Upper lobe of left lung (tissue), 6 donors: ENCODE results near the gene EPS8L2. TPM values are rescaled to one million over a fixed set of nuclear protein-coding genes. Genes with fewer than 3 reads are reported as not detected.

Experiments used
- ATAC-seq, 2 donors: fragments of 200-7000 bp; cut with Tn5 transposase; one replicate each; pipeline ENCODE4 v1.9.1; 2022; ENCODE audit warnings: mild to moderate bottlenecking in 2 of 2, moderate library complexity in 2 of 2; ENCODE audit not compliant: low FRiP score in 2 of 2
- DNase-seq, 2 donors: peaks; one replicate each; pipeline ENCODE4 v3.0.0-alpha.2; 2019 to 2020
- H3K27ac ChIP-seq, 4 donors: fragments of 200-600 bp; sonication (generic); one replicate each; pipeline ENCODE4 v1.5.1; 2016 to 2019
- H3K27me3 ChIP-seq, 4 donors: fragments of 200-600 bp; sonication (generic); one replicate each; pipeline ENCODE4 v1.5.1; 2017 to 2019
- H3K36me3 ChIP-seq, 4 donors: fragments of 200-600 bp; sonication (generic); one replicate each; pipeline ENCODE4 v1.5.1; 2016 to 2019
- H3K4me1 ChIP-seq, 4 donors: fragments of 200-600 bp; sonication (generic); one replicate each; pipeline ENCODE4 v1.5.1; 2018 to 2019
- H3K4me3 ChIP-seq, 4 donors: fragments of 200-600 bp; sonication (generic); one replicate each; pipeline ENCODE4 v1.5.1; 2017 to 2019; ENCODE audit warnings: mild to moderate bottlenecking in 2 of 4, moderate library complexity in 1 of 4
- H3K9me3 ChIP-seq, 4 donors: fragments of 200-600 bp; sonication (generic); one replicate each; pipeline ENCODE4 v1.5.1; 2018 to 2019
- EP300 ChIP-seq, 4 donors: sonication (generic); formaldehyde crosslinking; IDR thresholded peaks; one replicate each; pipeline ENCODE4 v1.5.1; 2017; ENCODE audit warnings: antibody characterized with exemption in 4 of 4, control low read depth in 2 of 4
- POLR2A ChIP-seq, 4 donors: fragments of 450-650 bp; IDR thresholded peaks; one replicate each; pipeline ENCODE4 v1.5.1; 2016 to 2017; ENCODE audit warnings: antibody characterized with exemption in 4 of 4, mild to moderate bottlenecking in 2 of 4
- POLR2AphosphoS5 ChIP-seq, 2 donors: sonication (generic); formaldehyde crosslinking; IDR thresholded peaks; one replicate each; pipeline ENCODE4 v1.5.1; 2017; ENCODE audit warnings: antibody characterized with exemption in 2 of 2
- WGBS, 2 donors: methylation state at CpG; one replicate each; pipeline ENCODE4 v1.1.5; 2017 to 2018; 5-methylcytosine and 5-hydroxymethylcytosine counted together
- total RNA-seq, 6 donors: library from RNA; depleted of rRNA in 4 of 6; stranded (reverse); fragments of >200 nt in 4 of 6; gene quantifications; one replicate each; pipeline versions ENCODE4 v1.1.0 to v1.2.1, GENCODE V29; 2016 to 2021
- TF ChIP-seq, protein P1 (sequence below), 6 experiments: fragments of 450-650 bp in 4 of 6; fragments of 200-600 bp in 2 of 6; sonication (generic) in 2 of 6; IDR thresholded peaks; one replicate each; pipeline ENCODE4 v1.5.1; 2016 to 2019; ENCODE audit warnings: antibody characterized with exemption in 6 of 6
- donor health status: DM: no; HTN: no; CAD: no; lungs with moderate emphysema.
- donor health status: DM: no; HTN: yes; CAD: no; lungs with severe emphysema.

The EPS8L2 gene
- total RNA-seq, 6 donors from 2014 or later = 120 to 497 (median 199) TPM

DNA sequence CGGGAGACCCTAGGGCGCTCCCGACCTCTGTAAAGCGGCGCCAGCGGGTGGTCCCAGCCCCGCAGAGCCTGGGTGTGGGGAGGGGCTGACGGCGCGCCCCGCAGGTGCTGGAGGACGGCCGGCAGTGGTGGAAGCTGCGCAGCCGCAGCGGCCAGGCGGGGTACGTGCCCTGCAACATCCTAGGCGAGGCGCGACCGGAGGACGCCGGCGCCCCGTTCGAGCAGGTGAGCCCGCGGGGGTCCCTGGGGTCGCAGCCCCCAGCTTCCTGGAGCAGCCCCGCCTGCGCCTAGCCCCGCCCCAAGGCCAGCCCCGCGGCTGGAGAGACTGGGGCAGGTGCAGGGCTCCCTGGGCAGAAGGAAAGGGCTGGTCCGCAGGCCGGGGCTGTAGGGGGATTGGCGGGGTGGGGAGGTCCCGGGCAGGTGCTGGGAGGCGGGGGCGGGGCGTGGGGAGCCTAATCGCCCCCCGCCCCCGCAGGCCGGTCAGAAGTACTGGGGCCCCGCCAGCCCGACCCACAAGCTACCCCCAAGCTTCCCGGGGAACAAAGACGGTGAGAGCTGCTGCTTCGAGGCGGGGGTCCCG, 19.7 kb downstream of the EPS8L2 start:
- H3K9me3 ChIP-seq = no peaks in the 10 kb centered on the region
- H3K36me3 ChIP-seq = peaks cover 0 to 4% (median 1%) of the 10 kb centered on the region in 4 donors
- H3K27me3 ChIP-seq = peaks cover 0 to 42% (median 16%) of the 10 kb centered on the region in 4 donors
- 43 to 44% methylated on average over 7 to 18 of the region's 53 CpGs for WGBS, 2 donors
- no peak for TF ChIP-seq POLR2A (IDR thresholded peaks at IDR 0.05)
- TF ChIP-seq, protein P1, sequence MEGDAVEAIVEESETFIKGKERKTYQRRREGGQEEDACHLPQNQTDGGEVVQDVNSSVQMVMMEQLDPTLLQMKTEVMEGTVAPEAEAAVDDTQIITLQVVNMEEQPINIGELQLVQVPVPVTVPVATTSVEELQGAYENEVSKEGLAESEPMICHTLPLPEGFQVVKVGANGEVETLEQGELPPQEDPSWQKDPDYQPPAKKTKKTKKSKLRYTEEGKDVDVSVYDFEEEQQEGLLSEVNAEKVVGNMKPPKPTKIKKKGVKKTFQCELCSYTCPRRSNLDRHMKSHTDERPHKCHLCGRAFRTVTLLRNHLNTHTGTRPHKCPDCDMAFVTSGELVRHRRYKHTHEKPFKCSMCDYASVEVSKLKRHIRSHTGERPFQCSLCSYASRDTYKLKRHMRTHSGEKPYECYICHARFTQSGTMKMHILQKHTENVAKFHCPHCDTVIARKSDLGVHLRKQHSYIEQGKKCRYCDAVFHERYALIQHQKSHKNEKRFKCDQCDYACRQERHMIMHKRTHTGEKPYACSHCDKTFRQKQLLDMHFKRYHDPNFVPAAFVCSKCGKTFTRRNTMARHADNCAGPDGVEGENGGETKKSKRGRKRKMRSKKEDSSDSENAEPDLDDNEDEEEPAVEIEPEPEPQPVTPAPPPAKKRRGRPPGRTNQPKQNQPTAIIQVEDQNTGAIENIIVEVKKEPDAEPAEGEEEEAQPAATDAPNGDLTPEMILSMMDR (IDR thresholded peaks at IDR 0.05) = no peak
- TF ChIP-seq EP300 (IDR thresholded peaks at IDR 0.05) = no peak
- no peak for TF ChIP-seq POLR2AphosphoS5 (IDR thresholded peaks at IDR 0.05)
- DNase-seq = peak in 1 of 2 donors; percentile 86
- ATAC-seq = no peak
- H3K4me1 ChIP-seq = peaks cover 34 to 68% (median 40%) of the 10 kb centered on the region in 4 donors
- peak overlapping the region in 3 of 4 donors; percentile 16 to 42 (median 37) for H3K4me3 ChIP-seq
- peak overlapping the region in 1 of 4 donors; percentile 2 for H3K27ac ChIP-seq

DNA sequence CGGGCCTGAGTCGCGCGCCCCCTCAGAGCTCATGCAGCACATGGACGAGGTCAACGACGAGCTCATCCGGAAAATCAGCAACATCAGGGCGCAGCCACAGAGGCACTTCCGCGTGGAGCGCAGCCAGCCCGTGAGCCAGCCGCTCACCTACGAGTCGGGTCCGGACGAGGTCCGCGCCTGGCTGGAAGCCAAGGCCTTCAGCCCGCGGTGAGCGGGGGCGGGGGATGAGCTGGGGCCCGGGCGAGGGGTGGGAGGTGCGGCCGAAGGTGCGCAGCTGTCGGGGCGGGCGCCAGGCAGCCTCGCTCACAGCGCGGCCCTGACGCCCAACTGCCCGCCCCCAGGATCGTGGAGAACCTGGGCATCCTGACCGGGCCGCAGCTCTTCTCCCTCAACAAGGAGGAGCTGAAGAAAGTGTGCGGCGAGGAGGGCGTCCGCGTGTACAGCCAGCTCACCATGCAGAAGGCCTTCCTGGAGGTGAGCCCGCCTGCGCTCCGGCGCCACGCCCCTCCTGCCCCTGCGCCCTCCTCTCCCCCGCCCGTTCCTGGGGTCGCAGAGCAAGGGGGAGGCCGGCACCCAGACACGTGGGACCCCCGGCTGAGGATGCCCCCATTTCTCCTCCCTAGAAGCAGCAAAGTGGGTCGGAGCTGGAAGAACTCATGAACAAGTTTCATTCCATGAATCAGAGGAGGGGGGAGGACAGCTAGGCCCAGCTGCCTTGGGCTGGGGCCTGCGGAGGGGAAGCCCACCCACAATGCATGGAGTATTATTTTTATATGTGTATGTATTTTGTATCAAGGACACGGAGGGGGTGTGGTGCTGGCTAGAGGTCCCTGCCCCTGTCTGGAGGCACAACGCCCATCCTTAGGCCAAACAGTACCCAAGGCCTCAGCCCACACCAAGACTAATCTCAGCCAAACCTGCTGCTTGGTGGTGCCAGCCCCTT, 20.5 kb downstream of the EPS8L2 start:
- Histone ChIP-seq H3K4me3 (peak overlapping the region in 3 of 4 donors; percentile 16 to 42 (median 37)), H3K9me3 (no peaks in the 10 kb centered on the region), H3K27me3 (peaks cover 0 to 34% (median 12%) of the 10 kb centered on the region in 4 donors), H3K4me1 (peaks cover 26 to 60% (median 33%) of the 10 kb centered on the region in 4 donors), H3K36me3 (peaks cover 0 to 4% (median 1%) of the 10 kb centered on the region in 4 donors), H3K27ac (peak overlapping the region in 1 of 4 donors; percentile 2)
- ATAC-seq (no peak), DNase-seq (peak; percentile 57 to 92)
- TF ChIP-seq POLR2A (IDR thresholded peaks at IDR 0.05) = no peak
- TF ChIP-seq, protein P1 (IDR thresholded peaks at IDR 0.05) = no peak
- TF ChIP-seq POLR2AphosphoS5 (IDR thresholded peaks at IDR 0.05) = no peak
- TF ChIP-seq EP300 (IDR thresholded peaks at IDR 0.05) = no peak
- WGBS, 2 donors = 37 to 50% methylated on average over 4 to 49 of the region's 61 CpGs

DNA sequence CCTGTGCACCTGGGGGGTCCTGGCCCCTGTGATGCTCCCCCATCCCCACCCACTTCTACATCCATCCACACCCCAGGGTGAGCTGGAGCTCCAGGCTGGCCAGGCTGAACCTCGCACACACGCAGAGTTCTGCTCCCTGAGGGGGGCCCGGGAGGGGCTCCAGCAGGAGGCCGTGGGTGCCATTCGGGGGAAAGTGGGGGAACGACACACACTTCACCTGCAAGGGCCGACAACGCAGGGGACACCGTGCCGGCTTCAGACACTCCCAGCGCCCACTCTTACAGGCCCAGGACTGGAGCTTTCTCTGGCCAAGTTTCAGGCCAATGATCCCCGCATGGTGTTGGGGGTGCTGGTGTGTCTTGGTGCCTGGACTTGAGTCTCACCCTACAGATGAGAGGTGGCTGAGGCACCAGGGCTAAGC, 21.3 kb downstream of the EPS8L2 start:
- Histone ChIP-seq H3K36me3 (peaks cover 0 to 4% (median 1%) of the 10 kb centered on the region in 4 donors), H3K9me3 (no peaks in the 10 kb centered on the region), H3K4me1 (peaks cover 22 to 52% (median 30%) of the 10 kb centered on the region in 4 donors), H3K27me3 (peaks cover 0 to 27% (median 8%) of the 10 kb centered on the region in 4 donors), H3K4me3 (no peak overlapping the region), H3K27ac (peak overlapping the region in 3 of 4 donors; percentile 38 to 79 (median 63))
- ATAC-seq = peak in 1 of 2 donors; percentile 1
- WGBS, 2 donors = 85 to 86% methylated on average over 2 to 12 of the region's 12 CpGs
- TF ChIP-seq POLR2A (IDR thresholded peaks at IDR 0.05) (no peak), POLR2AphosphoS5 (IDR thresholded peaks at IDR 0.05) (no peak), EP300 (IDR thresholded peaks at IDR 0.05) (no peak)
- TF ChIP-seq, protein P1 (IDR thresholded peaks at IDR 0.05) = no peak
- peak in 1 of 2 donors; percentile 54 for DNase-seq

DNA sequence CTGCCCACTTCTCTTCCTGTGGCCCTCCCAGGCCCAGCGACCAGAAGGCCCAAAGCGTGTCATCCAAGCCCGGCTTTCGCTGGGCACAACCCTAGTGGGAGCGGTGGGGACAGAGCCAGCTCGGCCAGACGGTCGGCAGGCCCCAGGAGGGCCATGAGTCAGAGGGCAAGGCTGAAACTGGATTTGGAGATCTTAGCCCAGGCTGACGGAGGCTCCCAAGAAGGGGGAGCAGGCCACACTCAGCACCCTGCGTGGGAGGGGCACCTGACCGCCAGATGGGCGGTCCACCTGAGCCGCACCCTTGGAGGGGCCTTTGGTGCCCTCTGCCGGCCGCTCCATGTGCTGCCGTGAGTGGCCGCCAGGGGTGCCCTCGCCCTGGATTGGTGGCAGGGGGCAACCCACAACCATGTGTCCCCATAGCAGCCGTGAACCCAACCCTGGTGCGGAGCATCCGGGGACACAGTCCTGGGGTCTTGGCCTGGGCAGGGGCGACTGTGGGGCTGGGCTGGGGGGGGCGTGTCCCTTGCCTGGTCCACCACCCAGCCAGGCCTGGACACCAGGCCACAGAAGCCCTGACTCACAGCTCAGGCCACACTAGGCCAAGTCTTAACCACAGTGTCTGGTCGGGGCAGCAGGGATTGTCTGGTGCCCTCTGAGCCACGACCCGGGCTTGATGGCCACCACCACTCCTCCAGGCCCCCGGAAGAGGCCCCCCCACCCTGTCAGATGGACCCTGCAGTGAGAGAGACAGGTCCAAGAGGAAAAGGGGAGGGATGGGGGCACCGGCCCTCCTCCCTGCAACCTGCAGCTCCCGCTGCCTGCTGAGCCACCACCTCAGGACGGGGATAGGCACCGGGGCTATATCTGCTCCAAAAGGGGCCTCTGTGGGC, 22.1 kb downstream of the EPS8L2 start:
- H3K4me3 ChIP-seq = no peak overlapping the region
- TF ChIP-seq POLR2A (IDR thresholded peaks at IDR 0.05) (peak in 1 of 4 donors; percentile 32), POLR2AphosphoS5 (IDR thresholded peaks at IDR 0.05) (peak; percentile 17 to 22), EP300 (IDR thresholded peaks at IDR 0.05) (no peak)
- TF ChIP-seq, protein P1 (IDR thresholded peaks at IDR 0.05) = peak; percentile 96 to 99 (median 98)
- no peaks in the 10 kb centered on the region for H3K9me3 ChIP-seq
- H3K4me1 ChIP-seq = peaks cover 20 to 51% (median 28%) of the 10 kb centered on the region in 4 donors
- H3K27me3 ChIP-seq = peaks cover 0 to 22% (median 8%) of the 10 kb centered on the region in 4 donors
- WGBS, 2 donors = 47 to 66% methylated on average over 4 to 14 of the region's 31 CpGs
- peak overlapping the region; percentile 30 to 79 (median 50) for H3K27ac ChIP-seq
- peaks cover 0 to 4% (median 1%) of the 10 kb centered on the region in 4 donors for H3K36me3 ChIP-seq
- DNase-seq = peak; percentile 94 to 96
- peak; percentile 88 to 95 for ATAC-seq
